Mucosa of rectum (tissue), 2 donors: Measurements from ENCODE around the gene SLC22A13.
"Not testable (repeated sequence)": the region's sequence is repeated elsewhere in the genome, so short reads cannot be mapped to it uniquely, and the experiment has no call there.

Experiments
- H3K27ac ChIP-seq, 2 donors: one replicate each; pipeline ENCODE4 v1.7.0; 2013; ENCODE audit warnings: inconsistent platforms in 2 of 2, low read depth in 2 of 2, low read length in 2 of 2
- H3K27me3 ChIP-seq, 2 donors: one replicate each; pipeline ENCODE4 v1.7.0; 2013; ENCODE audit warnings: low read length in 2 of 2; ENCODE audit not compliant: control insufficient read depth in 2 of 2, insufficient read depth in 2 of 2
- H3K36me3 ChIP-seq, 2 donors: one replicate each; pipeline ENCODE4 v1.7.0; 2013; ENCODE audit warnings: low read length in 2 of 2; ENCODE audit not compliant: control insufficient read depth in 2 of 2, insufficient read depth in 2 of 2
- H3K4me1 ChIP-seq, 2 donors: one replicate each; pipeline ENCODE4 v1.7.0; 2013; ENCODE audit warnings: low read length in 2 of 2, mild to moderate bottlenecking in 1 of 2; ENCODE audit not compliant: control insufficient read depth in 2 of 2, insufficient read depth in 2 of 2
- H3K4me3 ChIP-seq, 2 donors: one replicate each; pipeline ENCODE4 v1.7.0; 2013; ENCODE audit warnings: low read length in 2 of 2
- H3K9ac ChIP-seq, 2 donors: one replicate each; pipeline ENCODE4 v1.7.0; 2013; ENCODE audit warnings: low read length in 2 of 2, low read depth in 1 of 2, mild to moderate bottlenecking in 1 of 2
- H3K9me3 ChIP-seq, 2 donors: one replicate each; pipeline ENCODE4 v1.7.0; 2013; ENCODE audit warnings: low read length in 2 of 2; ENCODE audit not compliant: control insufficient read depth in 2 of 2
- donor health status: healthy.
- donor health status: Normal muscosa, but diverticular disease.

The SLC22A13 gene

DNA sequence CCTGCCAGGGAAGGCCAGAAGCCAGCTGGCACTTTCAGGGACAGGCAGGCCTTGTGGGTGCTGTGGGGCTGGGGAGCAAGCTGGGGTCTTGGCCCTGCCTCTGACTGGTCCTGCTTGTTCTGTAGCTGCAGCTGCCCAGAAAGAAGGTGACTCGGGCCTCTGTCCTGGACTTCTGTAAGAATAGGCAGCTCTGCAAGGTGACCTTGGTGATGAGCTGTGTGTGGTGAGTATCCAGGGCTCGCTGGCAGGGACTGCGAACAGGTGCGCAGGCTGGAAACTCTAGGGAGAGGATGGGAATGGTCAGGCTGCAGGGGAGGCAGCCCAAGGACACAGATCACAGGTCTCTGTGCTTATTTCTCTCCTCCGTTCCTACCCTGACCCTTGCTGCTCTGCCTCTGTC lies 47.7 kb downstream of the SLC22A13 start:
- Histone ChIP-seq H3K9me3 (no peaks in the 10 kb centered on the region), H3K9ac (no peak overlapping the region), H3K27me3 (no peaks in the 10 kb centered on the region)

DNA sequence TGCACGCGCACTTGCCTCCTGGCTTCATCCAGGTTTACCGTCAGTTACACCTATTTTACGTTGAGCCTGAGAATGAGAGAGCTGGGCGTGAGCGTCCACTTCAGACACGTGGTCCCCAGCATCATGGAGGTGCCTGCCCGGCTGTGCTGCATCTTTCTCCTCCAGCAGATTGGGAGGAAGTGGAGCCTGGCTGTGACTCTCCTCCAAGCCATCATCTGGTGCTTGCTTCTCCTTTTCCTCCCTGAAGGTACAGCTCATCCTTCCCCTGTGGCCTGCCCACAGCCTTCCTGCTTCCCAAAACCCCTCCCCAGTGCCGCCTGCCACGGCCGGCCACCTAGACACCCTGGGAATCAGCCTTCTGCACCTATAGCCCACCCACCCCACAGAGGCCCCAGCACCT lies 48.1 kb downstream of the SLC22A13 start:
- Histone ChIP-seq H3K27ac (no peak overlapping the region), H3K9ac (no peak overlapping the region), H3K9me3 (no peaks in the 10 kb centered on the region), H3K36me3 (no peaks in the 10 kb centered on the region), H3K27me3 (no peaks in the 10 kb centered on the region), H3K4me3 (no peak overlapping the region), H3K4me1 (no peaks in the 10 kb centered on the region)

More for the DNA sequence above, 47.7 kb downstream of the SLC22A13 start:
- Histone ChIP-seq H3K4me3 (no peak overlapping the region), H3K27ac (no peak overlapping the region), H3K4me1 (no peaks in the 10 kb centered on the region), H3K36me3 (no peaks in the 10 kb centered on the region)

DNA sequence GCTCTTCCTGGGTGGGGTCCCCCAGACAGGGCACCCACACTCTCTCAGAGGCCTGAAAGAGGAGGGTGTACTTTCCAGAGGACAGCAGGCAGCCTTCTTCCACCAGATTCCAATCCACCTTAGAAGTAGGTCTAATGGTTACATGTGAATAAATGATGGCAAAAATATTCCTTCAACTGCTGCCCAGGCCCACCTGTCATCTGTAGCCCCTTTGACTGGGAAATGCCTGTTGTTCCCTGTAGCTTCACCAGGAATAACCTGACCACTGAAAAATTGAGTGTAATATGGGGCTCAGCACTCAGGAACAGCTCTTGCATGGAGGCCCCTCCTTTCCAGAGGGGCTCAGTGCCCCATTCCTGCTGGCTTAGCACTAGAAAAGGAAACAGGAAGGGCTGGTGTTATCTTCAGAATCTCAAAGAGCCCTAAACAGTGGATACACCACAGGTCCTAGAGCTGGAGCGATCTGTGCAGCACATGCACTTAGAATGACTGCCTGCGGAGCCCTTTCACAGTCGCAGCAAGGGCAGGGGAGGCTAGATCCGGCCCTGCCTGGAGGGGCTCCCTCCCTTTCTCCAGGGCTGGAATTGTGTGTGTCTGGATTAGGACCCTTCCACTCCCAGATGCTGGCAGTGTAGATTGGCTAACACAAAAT lies 48.6 kb downstream of the SLC22A13 start:
- no peak overlapping the region for H3K27ac ChIP-seq

DNA sequence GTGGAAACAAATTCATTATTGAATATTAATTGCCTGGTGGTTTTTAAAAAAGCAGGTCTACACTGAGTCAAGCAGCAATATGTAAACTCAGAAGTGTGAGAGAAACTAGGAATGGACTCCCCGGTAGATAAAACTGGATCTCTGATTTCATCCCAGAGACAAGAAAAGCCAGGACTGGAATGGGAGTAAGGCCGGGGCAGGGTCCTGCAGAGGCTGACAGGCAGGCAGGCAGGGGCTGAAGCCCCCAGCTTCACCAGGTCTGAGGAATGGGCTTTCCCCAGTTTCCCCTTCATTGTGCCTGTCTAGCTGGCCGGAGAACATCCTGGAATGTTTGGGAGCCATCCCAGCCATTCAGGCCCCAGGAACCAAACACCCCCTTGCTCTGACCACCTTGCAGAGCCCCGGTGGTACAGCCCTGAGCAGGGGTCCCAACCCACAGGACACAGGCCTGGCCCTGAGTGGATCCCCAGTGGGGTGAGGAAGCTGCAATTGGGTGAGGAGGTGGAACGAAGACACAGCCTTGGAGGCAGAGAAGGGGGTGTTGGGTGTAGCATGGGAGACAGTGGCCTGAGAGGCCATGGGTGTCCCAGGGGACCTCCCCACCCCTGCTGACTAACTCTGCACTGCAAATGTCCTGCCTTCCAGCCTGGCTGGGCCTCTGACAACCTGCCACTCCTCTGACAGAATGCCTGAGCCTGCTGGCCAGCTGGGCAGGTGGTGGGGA lies 49.3 kb downstream of the SLC22A13 start:
- Histone ChIP-seq H3K9me3 (no peaks in the 10 kb centered on the region), H3K27me3 (no peaks in the 10 kb centered on the region), H3K4me1 (no peaks in the 10 kb centered on the region), H3K36me3 (no peaks in the 10 kb centered on the region), H3K9ac (no peak overlapping the region), H3K27ac (no peak overlapping the region), H3K4me3 (no peak overlapping the region)

More for the DNA sequence above, 48.6 kb downstream of the SLC22A13 start:
- Histone ChIP-seq H3K36me3 (no peaks in the 10 kb centered on the region), H3K27me3 (no peaks in the 10 kb centered on the region), H3K4me1 (no peaks in the 10 kb centered on the region), H3K9me3 (no peaks in the 10 kb centered on the region), H3K4me3 (no peak overlapping the region), H3K9ac (no peak overlapping the region)

DNA sequence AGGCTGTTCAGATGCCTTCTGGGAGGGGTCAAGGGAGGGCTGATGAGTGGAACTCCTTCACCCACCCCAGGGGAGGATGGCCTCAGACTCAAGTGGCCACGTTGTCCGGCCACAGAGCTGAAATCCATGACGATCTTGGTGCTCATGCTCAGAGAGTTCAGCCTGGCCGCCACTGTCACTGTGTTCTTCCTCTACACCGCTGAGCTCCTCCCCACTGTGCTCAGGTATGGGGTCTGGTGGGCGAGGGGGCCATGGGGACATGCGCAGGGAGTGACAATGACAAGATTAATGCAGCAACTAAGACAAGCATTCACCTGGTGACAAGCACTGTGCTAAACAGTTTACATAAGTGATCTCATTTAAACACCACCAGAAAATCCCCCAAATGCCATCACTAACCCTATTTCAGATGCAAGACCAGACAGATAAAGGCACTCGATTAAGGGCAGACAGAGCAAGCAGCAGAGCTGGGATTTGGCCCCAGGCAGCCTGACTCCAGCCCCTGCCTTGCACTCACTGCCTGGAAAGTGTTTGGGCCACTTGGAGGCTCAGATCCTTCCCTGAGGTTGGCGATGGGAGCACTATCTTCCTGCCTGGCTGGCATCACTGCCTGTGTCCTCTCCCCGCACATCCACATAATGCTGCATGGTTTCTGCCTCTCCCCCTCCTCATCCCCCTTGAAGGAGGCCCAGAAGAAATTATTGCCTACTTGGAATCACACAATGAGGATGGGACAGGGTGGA lies 50.0 kb downstream of the SLC22A13 start:
- Histone ChIP-seq H3K36me3 (no peaks in the 10 kb centered on the region), H3K4me3 (no peak overlapping the region), H3K27ac (no peak overlapping the region), H3K4me1 (no peaks in the 10 kb centered on the region), H3K9ac (no peak overlapping the region), H3K27me3 (no peaks in the 10 kb centered on the region), H3K9me3 (no peaks in the 10 kb centered on the region)

DNA sequence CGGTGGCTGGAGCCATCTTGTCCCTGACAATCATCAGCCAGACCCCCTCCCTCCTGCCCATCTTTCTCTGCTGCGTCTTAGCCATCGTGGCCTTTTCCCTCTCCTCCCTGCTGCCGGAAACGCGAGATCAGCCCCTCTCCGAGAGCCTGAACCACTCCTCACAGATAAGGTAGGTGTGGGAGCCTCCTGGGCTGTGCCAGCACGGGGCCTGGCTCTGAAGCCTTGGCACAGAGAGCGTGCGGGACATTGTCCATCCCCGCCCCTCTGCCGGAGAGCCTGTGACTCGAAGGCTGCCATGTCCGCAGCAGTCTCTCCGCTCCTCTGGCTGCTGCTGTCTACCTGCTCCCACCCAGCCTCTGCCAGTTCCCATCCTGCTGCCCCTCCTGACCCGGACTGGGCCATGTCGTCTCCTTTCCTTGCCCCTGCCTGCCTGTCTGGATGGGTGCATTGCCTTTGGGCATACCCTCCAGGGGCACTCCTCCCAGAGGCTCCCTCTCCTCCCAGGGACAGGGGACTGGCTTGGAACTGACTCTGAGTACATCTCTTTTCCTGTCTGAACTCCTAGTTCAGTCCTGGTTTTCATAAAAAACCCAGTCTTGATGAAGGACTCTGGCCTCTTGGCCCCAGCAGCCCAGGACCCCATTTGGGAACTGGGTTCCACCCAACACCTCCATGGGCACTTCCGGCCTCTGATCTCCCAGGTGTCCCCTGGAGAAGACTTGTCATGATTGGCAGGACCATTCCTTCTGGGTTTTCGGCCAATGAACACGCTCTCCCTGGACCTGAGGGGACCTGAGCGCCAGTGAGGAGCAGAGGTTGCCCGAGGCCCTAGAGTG lies 51.0 kb downstream of the SLC22A13 start:
- Histone ChIP-seq H3K4me1 (no peaks in the 10 kb centered on the region), H3K36me3 (no peaks in the 10 kb centered on the region), H3K27ac (no peak overlapping the region), H3K4me3 (no peak overlapping the region), H3K27me3 (no peaks in the 10 kb centered on the region), H3K9ac (no peak overlapping the region), H3K9me3 (no peaks in the 10 kb centered on the region)

DNA sequence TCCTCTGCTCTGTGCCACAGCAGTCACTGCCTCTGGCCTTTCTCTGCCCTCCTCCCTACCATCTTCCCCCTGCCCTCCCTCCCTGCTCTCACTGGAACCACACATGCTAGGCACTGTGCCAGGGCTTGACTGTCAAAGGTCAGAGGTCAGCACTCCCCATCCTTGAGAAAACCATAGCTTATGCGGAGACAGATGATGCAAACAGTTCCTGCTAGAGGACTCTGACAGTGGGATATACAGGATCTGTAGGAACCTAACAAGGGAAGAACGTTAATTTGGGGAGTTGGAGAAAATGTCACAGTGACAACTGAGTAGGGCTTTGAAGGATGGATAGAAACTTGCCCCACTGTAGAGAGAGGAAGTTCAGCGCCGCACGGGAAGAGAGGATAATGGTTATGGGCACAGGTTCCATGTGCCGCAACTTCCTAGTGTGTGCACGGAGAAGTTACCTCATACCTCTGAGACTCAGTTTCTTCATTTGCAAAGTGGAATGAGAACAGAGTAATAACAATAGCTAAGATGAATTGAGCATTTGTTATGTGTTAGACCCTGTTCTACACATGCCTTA lies 51.7 kb downstream of the SLC22A13 start:
- no peaks in the 10 kb centered on the region for H3K4me1 ChIP-seq
- no peak overlapping the region for H3K27ac ChIP-seq
- no peaks in the 10 kb centered on the region for H3K27me3 ChIP-seq
- no peak overlapping the region for H3K9ac ChIP-seq
- no peaks in the 10 kb centered on the region for H3K36me3 ChIP-seq
- H3K4me3 ChIP-seq, result no peak overlapping the region
- no peaks in the 10 kb centered on the region for H3K9me3 ChIP-seq

DNA sequence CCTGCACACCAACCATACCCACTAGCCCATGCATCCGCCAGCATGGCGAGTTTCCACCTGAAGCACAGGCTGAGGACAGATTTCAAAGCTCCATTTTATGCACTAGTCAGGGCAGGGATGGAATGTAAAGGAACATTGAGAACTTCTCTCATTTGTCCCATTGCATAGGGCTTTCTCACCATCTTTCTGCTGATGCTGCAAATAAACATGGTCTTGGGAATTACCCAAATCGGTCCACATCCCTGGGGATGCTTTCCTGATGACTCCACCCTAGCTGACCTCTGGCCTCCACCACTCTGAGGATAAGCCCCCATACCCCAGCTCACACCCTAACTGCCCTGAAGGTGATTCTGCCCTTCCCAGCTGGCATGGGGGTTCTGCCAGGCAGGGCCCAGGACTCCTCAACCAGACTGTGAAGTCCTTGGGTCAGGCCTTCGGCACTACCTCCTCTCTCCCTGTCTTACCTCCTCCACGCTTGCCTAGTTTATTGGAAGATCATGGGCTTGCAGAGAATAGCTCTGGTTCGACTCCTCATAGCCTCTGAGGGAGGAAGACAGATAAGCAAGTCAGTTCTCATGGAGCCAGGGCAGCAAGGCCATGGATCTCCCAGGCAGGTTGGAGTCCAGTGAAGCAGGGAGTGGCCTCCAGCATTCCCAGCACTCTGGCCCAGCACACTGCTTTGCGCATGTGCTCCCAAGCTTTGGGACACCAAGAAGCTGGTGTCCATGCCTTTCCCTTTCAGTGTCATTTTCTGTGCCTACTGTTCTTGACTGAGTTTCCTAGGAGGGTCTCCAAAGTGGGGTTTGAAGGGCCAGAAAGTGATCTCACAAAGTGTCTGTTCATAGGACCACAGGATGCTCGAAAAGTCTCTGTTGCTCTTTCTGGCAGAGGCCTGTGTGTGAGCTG lies 53.4 kb downstream of the SLC22A13 start:
- Histone ChIP-seq H3K9me3 (no peaks in the 10 kb centered on the region), H3K27ac (no peak overlapping the region), H3K4me3 (no peak overlapping the region), H3K27me3 (no peaks in the 10 kb centered on the region), H3K4me1 (no peaks in the 10 kb centered on the region), H3K9ac (no peak overlapping the region), H3K36me3 (no peaks in the 10 kb centered on the region)

DNA sequence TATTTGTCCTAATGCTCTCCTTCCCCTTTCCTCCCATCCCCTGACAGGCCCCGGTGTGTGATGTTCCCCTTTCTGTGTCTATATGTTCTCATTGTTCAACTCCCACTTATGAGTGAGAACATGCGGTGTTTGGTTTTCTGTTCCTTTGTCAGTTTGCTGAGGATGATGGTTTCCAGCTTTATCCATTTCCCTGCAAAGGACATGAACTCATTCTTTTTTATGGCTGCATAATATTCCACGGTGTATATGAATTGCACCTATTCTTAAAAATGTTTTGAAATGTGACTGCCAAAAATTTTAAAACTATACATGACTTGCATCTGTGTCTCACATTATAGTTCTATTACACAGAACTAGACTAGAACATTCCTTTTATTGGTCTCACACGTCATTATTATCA lies 55.0 kb downstream of the SLC22A13 start:
- H3K9ac ChIP-seq, H3K4me3 ChIP-seq, H3K27ac ChIP-seq, H3K27me3 ChIP-seq, H3K9me3 ChIP-seq, H3K36me3 ChIP-seq, H3K4me1 ChIP-seq: not testable (repeated sequence)
